Right ventricle myocardium superior (tissue), 1 donor: ENCODE measurements around the gene CEACAM8. TPM values are rescaled to one million over a fixed set of nuclear protein-coding genes. Genes with fewer than 3 reads are reported as not detected.
"Not testable (repeated sequence)": the region's sequence is repeated elsewhere in the genome, so short reads cannot be mapped to it uniquely, and the experiment has no call there.

Source experiments
- ATAC-seq: fragments of 200-7000 bp; cut with Tn5 transposase; one replicate; pipeline ENCODE4 v1.9.1; 2020; ENCODE audit warnings: mild to moderate bottlenecking; ENCODE audit not compliant: poor library complexity
- DNase-seq: peaks from one replicate; pipeline ENCODE4 v3.0.0-alpha.2; 2020
- intact Hi-C: fragments of 100-400 bp; cut with DNase I; formaldehyde crosslinking; loops from one replicate; pipeline ENCODE4 v1.11.2; 2022
- total RNA-seq: library from RNA; stranded (reverse); fragmentation: NEBNext Ultra II Directional; extraction: Animal tissue kit (Norgen Biotek cat#: 25700); gene quantifications from one replicate; pipeline ENCODE4 v1.2.1, GENCODE V29; 2021
- donor health status: DM: no; HTN: yes; CAD: no; lungs with severe emphysema.

CEACAM8 gene
- total RNA-seq, 1 donor from 2014 or later = not detected

GRCh38 chr19:42549067-42549466 is 45.7 kb downstream of the CEACAM8 start:
- ATAC-seq, DNase-seq, intact Hi-C loops: not testable (repeated sequence)

- DNase-seq (no peak), ATAC-seq (no peak)
- intact Hi-C loops = no loop called here
Measured at GRCh38 chr19:42548552-42548951, 46.2 kb downstream of the CEACAM8 start.

GRCh38 chr19:42547929-42548328 is 46.8 kb downstream of the CEACAM8 start:
- ATAC-seq (no peak), DNase-seq (no peak)
- intact Hi-C loops = no loop called here

- intact Hi-C loops = no loop called here
- no peak for ATAC-seq
- DNase-seq = no peak
Measured at GRCh38 chr19:42546831-42547500, 47.8 kb downstream of the CEACAM8 start.

- intact Hi-C loops = no loop called here
- ATAC-seq (no peak), DNase-seq (no peak)
Measured at GRCh38 chr19:42544146-42544545, 50.6 kb downstream of the CEACAM8 start.

- no peak for ATAC-seq
- DNase-seq = no peak
- intact Hi-C loops = no loop called here
Measured at GRCh38 chr19:42542791-42543190, 51.9 kb downstream of the CEACAM8 start.

- DNase-seq = no peak
- ATAC-seq = no peak
- intact Hi-C loops = no loop called here
Measured at GRCh38 chr19:42540071-42540553, 54.6 kb downstream of the CEACAM8 start.

- intact Hi-C loops = no loop called here
- ATAC-seq (no peak), DNase-seq (no peak)
Measured at GRCh38 chr19:42538841-42539709, 55.6 kb downstream of the CEACAM8 start.

GRCh38 chr19:42535276-42535675 is 59.4 kb downstream of the CEACAM8 start:
- intact Hi-C loops, ATAC-seq, DNase-seq: not testable (repeated sequence)

GRCh38 chr19:42534391-42534790 is 60.3 kb downstream of the CEACAM8 start:
- DNase-seq (no peak), ATAC-seq (no peak)
- intact Hi-C loops = no loop called here

- no peak for DNase-seq
- intact Hi-C loops = no loop called here
Measured at GRCh38 chr19:42532891-42533290, 61.8 kb downstream of the CEACAM8 start.

GRCh38 chr19:42531313-42531712 is 63.4 kb downstream of the CEACAM8 start:
- ATAC-seq (no peak), DNase-seq (no peak)
- intact Hi-C loops = no loop called here

More at GRCh38 chr19:42532891-42533290, 61.8 kb downstream of the CEACAM8 start:
- no peak for ATAC-seq

Other genes starting within 250 kb of the CEACAM8 start
- 1.1 TPM for gene CNFN, start 204.6 kb downstream of the CEACAM8 start, total RNA-seq
- 61.4 TPM for gene LIPE, start 167.5 kb downstream of the CEACAM8 start, total RNA-seq
- gene CXCL17, start 152.0 kb downstream of the CEACAM8 start, total RNA-seq = not detected
- 2.6 TPM for gene CEACAM1, start 66.4 kb downstream of the CEACAM8 start, total RNA-seq
- gene PSG3, start 145.6 kb upstream of the CEACAM8 start, total RNA-seq = not detected
- gene PSG8, start 170.8 kb upstream of the CEACAM8 start, total RNA-seq = not detected